ENCODE results near the gene CPAMD8. TPM values are rescaled to one million over a fixed set of nuclear protein-coding genes. Genes with fewer than 3 reads are reported as not detected.

Gene CPAMD8
- total RNA-seq, 5 donors from 2014 or later (not counting 1 experiment from before 2014, with no cell fraction given) = 2.1 to 6.2 (median 2.9) TPM

- no peaks in the 10 kb centered on the region for H3K9me3 Mint-ChIP-seq
- no peaks in the 10 kb centered on the region for H3K4me1 ChIP-seq (ENCODE audit: control insufficient read depth in 1 of 2, extremely low read depth in 1 of 2, insufficient read depth in 2 of 2, low read length in 2 of 2)
- no peak overlapping the region for H3K27ac ChIP-seq (ENCODE audit: low read length)
- no peak overlapping the region for H3K4me3 Mint-ChIP-seq
- H3K4me3 ChIP-seq (ENCODE audit: control insufficient read depth in 1 of 2, extremely low read depth in 1 of 2, low read length in 1 of 2) = no peak overlapping the region
- no peaks in the 10 kb centered on the region for H3K9me3 ChIP-seq
- POLR2A ChIA-PET = no interaction called here
- CTCF ChIA-PET = no interaction called here
- no peak overlapping the region for H3K27ac Mint-ChIP-seq
- no peaks in the 10 kb centered on the region for H3K27me3 Mint-ChIP-seq
- H3K4me1 Mint-ChIP-seq = no peaks in the 10 kb centered on the region
- no peak for ATAC-seq (replicated peaks in 1 of 4)
- 93% methylated on average over 12 of the region's 16 CpGs for WGBS (ENCODE audit: insufficient coverage)
- peaks cover 30% of the 10 kb centered on the region for H3K36me3 Mint-ChIP-seq
- peaks cover 5 to 40% of the 10 kb centered on the region in 2 donors for H3K36me3 ChIP-seq (ENCODE audit: control insufficient read depth in 2 of 2, extremely low read depth in 1 of 2, insufficient read depth in 1 of 2, low read length in 1 of 2)
- no peak for DNase-seq
- no peaks in the 10 kb centered on the region for H3K27me3 ChIP-seq (replicated peaks in 1 of 2; ENCODE audit: control insufficient read depth in 2 of 2, extremely low read depth in 1 of 2, insufficient read depth in 2 of 2, low read length in 1 of 2)
Measured at GRCh38 chr19:17048885-17049453, 22.4 kb upstream of the CPAMD8 start.

GRCh38 chr19:17045907-17046502, 19.4 kb upstream of the CPAMD8 start:
- H3K9me3 ChIP-seq = no peaks in the 10 kb centered on the region
- ATAC-seq (replicated peaks in 1 of 4) (no peak), DNase-seq (no peak)
- H3K9me3 Mint-ChIP-seq = no peaks in the 10 kb centered on the region
- H3K27ac ChIP-seq (ENCODE audit: low read length) = no peak overlapping the region
- no peaks in the 10 kb centered on the region for H3K4me1 Mint-ChIP-seq
- peaks cover 0 to 20% of the 10 kb centered on the region in 2 donors for H3K36me3 ChIP-seq (ENCODE audit: control insufficient read depth in 2 of 2, extremely low read depth in 1 of 2, insufficient read depth in 1 of 2, low read length in 1 of 2)
- H3K4me1 ChIP-seq (ENCODE audit: control insufficient read depth in 1 of 2, extremely low read depth in 1 of 2, insufficient read depth in 2 of 2, low read length in 2 of 2) = no peaks in the 10 kb centered on the region
- no peak overlapping the region for H3K4me3 ChIP-seq (ENCODE audit: control insufficient read depth in 1 of 2, extremely low read depth in 1 of 2, low read length in 1 of 2)
- H3K36me3 Mint-ChIP-seq = peaks cover 12% of the 10 kb centered on the region
- POLR2A ChIA-PET = no interaction called here
- no peak overlapping the region for H3K4me3 Mint-ChIP-seq
- 93% methylated on average over 3 of the region's 5 CpGs for WGBS (ENCODE audit: insufficient coverage)
- CTCF ChIA-PET = no interaction called here
- peaks cover 0 to 15% of the 10 kb centered on the region in 2 experiments for H3K27me3 ChIP-seq (replicated peaks in 1 of 2; ENCODE audit: control insufficient read depth in 2 of 2, extremely low read depth in 1 of 2, insufficient read depth in 2 of 2, low read length in 1 of 2)
- H3K27ac Mint-ChIP-seq = no peak overlapping the region
- peaks cover 3 to 5% of the 10 kb centered on the region in 2 donors for H3K27me3 Mint-ChIP-seq

GRCh38 chr19:17043744-17044143, 17.1 kb upstream of the CPAMD8 start:
- no peak overlapping the region for H3K27ac Mint-ChIP-seq
- peaks cover 2% of the 10 kb centered on the region for H3K36me3 Mint-ChIP-seq
- Histone ChIP-seq H3K9me3 (no peaks in the 10 kb centered on the region), H3K4me1 (ENCODE audit: control insufficient read depth in 1 of 2, extremely low read depth in 1 of 2, insufficient read depth in 2 of 2, low read length in 2 of 2) (no peaks in the 10 kb centered on the region), H3K36me3 (ENCODE audit: control insufficient read depth in 2 of 2, extremely low read depth in 1 of 2, insufficient read depth in 1 of 2, low read length in 1 of 2) (no peaks in the 10 kb centered on the region), H3K4me3 (ENCODE audit: control insufficient read depth in 1 of 2, extremely low read depth in 1 of 2, low read length in 1 of 2) (no peak overlapping the region), H3K27me3 (replicated peaks in 1 of 2; ENCODE audit: control insufficient read depth in 2 of 2, extremely low read depth in 1 of 2, insufficient read depth in 2 of 2, low read length in 1 of 2) (peaks cover 0 to 24% of the 10 kb centered on the region in 2 experiments), H3K27ac (ENCODE audit: low read length) (no peak overlapping the region)
- POLR2A ChIA-PET = no interaction called here
- peaks cover 7 to 10% of the 10 kb centered on the region in 2 donors for H3K27me3 Mint-ChIP-seq
- no peak for DNase-seq
- H3K4me1 Mint-ChIP-seq = no peaks in the 10 kb centered on the region
- ATAC-seq (replicated peaks in 1 of 4) = no peak
- no peak overlapping the region for H3K4me3 Mint-ChIP-seq
- WGBS (ENCODE audit: insufficient coverage) = 81% methylated on average over 5 of the region's 7 CpGs
- no peaks in the 10 kb centered on the region for H3K9me3 Mint-ChIP-seq
- CTCF ChIA-PET = no interaction called here

GRCh38 chr19:17041976-17042375, 15.4 kb upstream of the CPAMD8 start:
- no peaks in the 10 kb centered on the region for H3K36me3 Mint-ChIP-seq
- no peaks in the 10 kb centered on the region for H3K36me3 ChIP-seq (ENCODE audit: control insufficient read depth in 2 of 2, extremely low read depth in 1 of 2, insufficient read depth in 1 of 2, low read length in 1 of 2)
- no peaks in the 10 kb centered on the region for H3K4me1 ChIP-seq (ENCODE audit: control insufficient read depth in 1 of 2, extremely low read depth in 1 of 2, insufficient read depth in 2 of 2, low read length in 2 of 2)
- ATAC-seq (replicated peaks in 1 of 4) = no peak
- no peaks in the 10 kb centered on the region for H3K4me1 Mint-ChIP-seq
- DNase-seq = no peak
- ChIA-PET POLR2A (no interaction called here), CTCF (no interaction called here)
- no peak overlapping the region for H3K27ac Mint-ChIP-seq
- H3K27ac ChIP-seq (ENCODE audit: low read length) = no peak overlapping the region
- no peak overlapping the region for H3K4me3 ChIP-seq (ENCODE audit: control insufficient read depth in 1 of 2, extremely low read depth in 1 of 2, low read length in 1 of 2)
- peaks cover 0 to 32% of the 10 kb centered on the region in 2 experiments for H3K27me3 ChIP-seq (replicated peaks in 1 of 2; ENCODE audit: control insufficient read depth in 2 of 2, extremely low read depth in 1 of 2, insufficient read depth in 2 of 2, low read length in 1 of 2)
- H3K9me3 ChIP-seq = no peaks in the 10 kb centered on the region
- WGBS (ENCODE audit: insufficient coverage) = 52% methylated on average over 6 of the region's 11 CpGs
- peaks cover 7 to 14% of the 10 kb centered on the region in 2 donors for H3K27me3 Mint-ChIP-seq
- H3K4me3 Mint-ChIP-seq = no peak overlapping the region
- no peaks in the 10 kb centered on the region for H3K9me3 Mint-ChIP-seq

GRCh38 chr19:17037966-17038500, 11.4 kb upstream of the CPAMD8 start:
- H3K4me3 Mint-ChIP-seq = no peak overlapping the region
- WGBS (ENCODE audit: insufficient coverage) = 85% methylated on average over 14 of the region's 15 CpGs
- Histone ChIP-seq H3K27me3 (replicated peaks in 1 of 2; ENCODE audit: control insufficient read depth in 2 of 2, extremely low read depth in 1 of 2, insufficient read depth in 2 of 2, low read length in 1 of 2) (peaks cover 0 to 50% of the 10 kb centered on the region in 2 experiments), H3K4me3 (ENCODE audit: control insufficient read depth in 1 of 2, extremely low read depth in 1 of 2, low read length in 1 of 2) (no peak overlapping the region), H3K9me3 (no peaks in the 10 kb centered on the region), H3K4me1 (ENCODE audit: control insufficient read depth in 1 of 2, extremely low read depth in 1 of 2, insufficient read depth in 2 of 2, low read length in 2 of 2) (no peaks in the 10 kb centered on the region), H3K27ac (ENCODE audit: low read length) (no peak overlapping the region), H3K36me3 (ENCODE audit: control insufficient read depth in 2 of 2, extremely low read depth in 1 of 2, insufficient read depth in 1 of 2, low read length in 1 of 2) (no peaks in the 10 kb centered on the region)
- H3K36me3 Mint-ChIP-seq = no peaks in the 10 kb centered on the region
- H3K9me3 Mint-ChIP-seq = no peaks in the 10 kb centered on the region
- H3K27ac Mint-ChIP-seq = no peak overlapping the region
- no peak for DNase-seq
- H3K27me3 Mint-ChIP-seq = peaks cover 7 to 20% of the 10 kb centered on the region in 2 donors
- POLR2A ChIA-PET = interaction anchor here in 1 of 2 donors (0.6 kb wide), 1 partner anchor 135 kb away, joined by 10 read pairs; no protein-coding TSS in a partner anchor
- no peaks in the 10 kb centered on the region for H3K4me1 Mint-ChIP-seq
- no peak for ATAC-seq (replicated peaks in 1 of 4)
- CTCF ChIA-PET = no interaction called here

- ChIA-PET CTCF (no interaction called here), POLR2A (no interaction called here)
- Histone ChIP-seq H3K27me3 (replicated peaks in 1 of 2; ENCODE audit: control insufficient read depth in 2 of 2, extremely low read depth in 1 of 2, insufficient read depth in 2 of 2, low read length in 1 of 2) (peaks cover 0 to 44% of the 10 kb centered on the region in 2 experiments), H3K4me3 (ENCODE audit: control insufficient read depth in 1 of 2, extremely low read depth in 1 of 2, low read length in 1 of 2) (no peak overlapping the region), H3K27ac (ENCODE audit: low read length) (no peak overlapping the region), H3K36me3 (ENCODE audit: control insufficient read depth in 2 of 2, extremely low read depth in 1 of 2, insufficient read depth in 1 of 2, low read length in 1 of 2) (no peaks in the 10 kb centered on the region), H3K9me3 (no peaks in the 10 kb centered on the region), H3K4me1 (ENCODE audit: control insufficient read depth in 1 of 2, extremely low read depth in 1 of 2, insufficient read depth in 2 of 2, low read length in 2 of 2) (no peaks in the 10 kb centered on the region)
- Mint-ChIP-seq H3K4me3 (no peak overlapping the region), H3K27ac (no peak overlapping the region), H3K4me1 (no peaks in the 10 kb centered on the region), H3K9me3 (no peaks in the 10 kb centered on the region), H3K36me3 (no peaks in the 10 kb centered on the region), H3K27me3 (peaks cover 7 to 20% of the 10 kb centered on the region in 2 donors)
- no peak for DNase-seq
- no peak for ATAC-seq (replicated peaks in 1 of 4)
- WGBS (ENCODE audit: insufficient coverage) = 98% methylated on average over 5 of the region's 6 CpGs
Measured at GRCh38 chr19:17037184-17037583, 10.6 kb upstream of the CPAMD8 start.
